Measurements from ENCODE around the gene PFDN5. TPM values are rescaled to one million over a fixed set of nuclear protein-coding genes. Genes with fewer than 3 reads are reported as not detected.

The PFDN5 gene
- total RNA-seq, 4 donors from 2014 or later = 223 to 578 (median 263) TPM

- Histone ChIP-seq H3K27ac (no peak overlapping the region), H3K4me3 (no peak overlapping the region), H3K4me1 (no peaks in the 10 kb centered on the region), H3K36me3 (peaks cover 0 to 15% (median 0%) of the 10 kb centered on the region in 3 donors), H3K9me3 (no peaks in the 10 kb centered on the region), H3K27me3 (no peaks in the 10 kb centered on the region)
- DNase-seq = no peak
- no peak for TF ChIP-seq POLR2A (IDR thresholded peaks at IDR 0.05)
- TF ChIP-seq CTCF (IDR thresholded peaks at IDR 0.05) = no peak
Measured at GRCh38 chr12:53277981-53278380, 17.4 kb upstream of the PFDN5 start.

- no peaks in the 10 kb centered on the region for H3K4me1 ChIP-seq
- peaks cover 0 to 18% (median 0%) of the 10 kb centered on the region in 3 donors for H3K36me3 ChIP-seq
- H3K27me3 ChIP-seq = no peaks in the 10 kb centered on the region
- peak overlapping the region in 3 of 4 donors; percentile 25 to 64 (median 57) for H3K4me3 ChIP-seq
- DNase-seq = peak in 2 of 3 donors; percentile 67 to 79
- peak overlapping the region in 2 of 4 donors; percentile 51 to 77 for H3K27ac ChIP-seq
- H3K9me3 ChIP-seq = no peaks in the 10 kb centered on the region
- TF ChIP-seq CTCF (IDR thresholded peaks at IDR 0.05) (no peak), POLR2A (IDR thresholded peaks at IDR 0.05) (peak; percentile 56 to 62)
Measured at GRCh38 chr12:53279283-53279869, 16.0 kb upstream of the PFDN5 start.

- Histone ChIP-seq H3K4me3 (peak overlapping the region in 3 of 4 donors; percentile 25 to 64 (median 57)), H3K36me3 (peaks cover 0 to 18% (median 0%) of the 10 kb centered on the region in 3 donors), H3K9me3 (no peaks in the 10 kb centered on the region), H3K4me1 (no peaks in the 10 kb centered on the region), H3K27ac (peak overlapping the region in 2 of 4 donors; percentile 51 to 77), H3K27me3 (no peaks in the 10 kb centered on the region)
- TF ChIP-seq CTCF (IDR thresholded peaks at IDR 0.05) (no peak), POLR2A (IDR thresholded peaks at IDR 0.05) (no peak)
- DNase-seq = no peak
Measured at GRCh38 chr12:53279888-53280498, 15.3 kb upstream of the PFDN5 start.

GRCh38 chr12:53286448-53286847 is 8.9 kb upstream of the PFDN5 start:
- H3K36me3 ChIP-seq = peaks cover 0 to 25% (median 0%) of the 10 kb centered on the region in 3 donors
- no peak for DNase-seq
- TF ChIP-seq POLR2A (IDR thresholded peaks at IDR 0.05) (no peak), CTCF (IDR thresholded peaks at IDR 0.05) (no peak)
- H3K4me3 ChIP-seq = no peak overlapping the region
- H3K4me1 ChIP-seq = no peaks in the 10 kb centered on the region
- no peak overlapping the region for H3K27ac ChIP-seq
- no peaks in the 10 kb centered on the region for H3K9me3 ChIP-seq
- H3K27me3 ChIP-seq = no peaks in the 10 kb centered on the region

- DNase-seq = peak; percentile 68 to 92 (median 80)
- no peak overlapping the region for H3K4me3 ChIP-seq
- H3K4me1 ChIP-seq = no peaks in the 10 kb centered on the region
- H3K9me3 ChIP-seq = no peaks in the 10 kb centered on the region
- no peak for TF ChIP-seq POLR2A (IDR thresholded peaks at IDR 0.05)
- TF ChIP-seq CTCF (IDR thresholded peaks at IDR 0.05) = peak; percentile 67 to 80 (median 77)
- peaks cover 0 to 12% (median 0%) of the 10 kb centered on the region in 3 donors for H3K36me3 ChIP-seq
- H3K27ac ChIP-seq = no peak overlapping the region
- no peaks in the 10 kb centered on the region for H3K27me3 ChIP-seq
Measured at GRCh38 chr12:53287741-53288216, 7.6 kb upstream of the PFDN5 start.

Data from Peyer's patch (tissue), 4 donors.